Activated T-helper 17 cell treated with anti-CD3 and anti-CD28 coated beads, Interleukin-2, amount 50 U/mL, for 72 hours (primary cell): ENCODE measurements around the gene COPS2. TPM values are rescaled to one million over a fixed set of nuclear protein-coding genes. Genes with fewer than 3 reads are reported as not detected.
"Not testable (repeated sequence)": the region's sequence is repeated elsewhere in the genome, so short reads cannot be mapped to it uniquely, and the experiment has no call there.

Experiments
- ATAC-seq: fragments of 150-1000 bp; cut with Tn5 transposase; replicated peaks from 2 replicates; pipeline ENCODE4 v1.10.0; 2021; ENCODE audit warnings: mild to moderate bottlenecking, moderate library complexity
- H3K27ac Mint-ChIP-seq: one replicate; pipeline ENCODE4 v1.8.0; 2022; ENCODE audit warnings: mixed read lengths
- H3K27me3 Mint-ChIP-seq: one replicate; pipeline ENCODE4 v1.8.0; 2022; ENCODE audit warnings: mixed read lengths
- H3K36me3 Mint-ChIP-seq: one replicate; pipeline ENCODE4 v1.8.0; 2022; ENCODE audit warnings: low read depth, mild to moderate bottlenecking, mixed read lengths
- H3K4me1 Mint-ChIP-seq: one replicate; pipeline ENCODE4 v1.8.0; 2022; ENCODE audit warnings: mixed read lengths
- H3K4me3 Mint-ChIP-seq: one replicate; pipeline ENCODE4 v1.8.0; 2022; ENCODE audit warnings: mild to moderate bottlenecking, mixed read lengths
- H3K9me3 Mint-ChIP-seq: one replicate; pipeline ENCODE4 v1.8.0; 2022; ENCODE audit warnings: mixed read lengths
- total RNA-seq, 2 donors: library from RNA; stranded (reverse); gene quantifications; one replicate each; pipeline ENCODE4 v1.2.3, GENCODE V29; 2022

The COPS2 gene
- 10 to 100 TPM; 66.1 to 86.2 TPM for total RNA-seq

- ATAC-seq = peak; percentile 97
- peaks cover 40% of the 10 kb centered on the region for H3K36me3 Mint-ChIP-seq
- no peaks in the 10 kb centered on the region for H3K9me3 Mint-ChIP-seq
- H3K27me3 Mint-ChIP-seq = no peaks in the 10 kb centered on the region
- peak within 1 kb of the TSS; percentile 99 for H3K4me3 Mint-ChIP-seq
- H3K27ac Mint-ChIP-seq = peak within 1 kb of the TSS; percentile 100
- H3K4me1 Mint-ChIP-seq = peaks cover 12% of the 10 kb centered on the region
Observed at GRCh38 chr15:49155110-49155833, at the start of gene COPS2. COPS2 (minus strand) TSS chr15:49155599; CDS start chr15:49155578, 21 bp downstream.

- Mint-ChIP-seq H3K4me1 (no peaks in the 10 kb centered on the region), H3K27ac (no peak overlapping the region), H3K9me3 (peaks cover 3% of the 10 kb centered on the region), H3K4me3 (no peak overlapping the region), H3K27me3 (no peaks in the 10 kb centered on the region), H3K36me3 (peaks cover 48% of the 10 kb centered on the region)
- ATAC-seq = no peak
Observed at GRCh38 chr15:49200347-49200746, 44.9 kb upstream of the COPS2 start.

DNA sequence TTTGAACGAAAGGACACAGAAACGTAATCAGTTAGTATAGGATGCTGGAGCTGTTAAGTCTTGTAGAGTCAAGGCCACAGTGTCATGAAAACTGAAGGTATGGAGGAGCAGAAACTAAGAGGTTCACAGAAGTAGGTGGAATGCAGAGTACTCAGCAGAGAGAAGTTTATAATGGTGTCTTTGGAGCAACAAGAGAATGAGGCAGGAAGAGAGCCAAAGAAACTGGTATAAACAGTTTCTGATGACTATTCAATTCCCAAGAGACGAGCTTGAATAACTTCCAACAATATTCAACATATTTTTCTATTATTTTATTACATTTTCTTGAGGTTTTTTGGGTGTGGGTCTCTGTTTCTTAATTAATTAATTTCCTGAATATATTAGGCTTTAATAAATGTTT, 44.3 kb upstream of the COPS2 start:
- Mint-ChIP-seq H3K27ac (no peak overlapping the region), H3K4me3 (no peak overlapping the region), H3K9me3 (peaks cover under 1% of the 10 kb centered on the region), H3K4me1 (no peaks in the 10 kb centered on the region), H3K27me3 (no peaks in the 10 kb centered on the region), H3K36me3 (peaks cover 42% of the 10 kb centered on the region)
- ATAC-seq = no peak

- Mint-ChIP-seq H3K36me3 (peaks cover 13% of the 10 kb centered on the region), H3K4me1 (peaks cover 3% of the 10 kb centered on the region), H3K9me3 (no peaks in the 10 kb centered on the region), H3K27me3 (no peaks in the 10 kb centered on the region), H3K4me3 (no peak overlapping the region), H3K27ac (no peak overlapping the region)
- no peak for ATAC-seq
Observed at GRCh38 chr15:49196856-49197255, 41.5 kb upstream of the COPS2 start.

DNA sequence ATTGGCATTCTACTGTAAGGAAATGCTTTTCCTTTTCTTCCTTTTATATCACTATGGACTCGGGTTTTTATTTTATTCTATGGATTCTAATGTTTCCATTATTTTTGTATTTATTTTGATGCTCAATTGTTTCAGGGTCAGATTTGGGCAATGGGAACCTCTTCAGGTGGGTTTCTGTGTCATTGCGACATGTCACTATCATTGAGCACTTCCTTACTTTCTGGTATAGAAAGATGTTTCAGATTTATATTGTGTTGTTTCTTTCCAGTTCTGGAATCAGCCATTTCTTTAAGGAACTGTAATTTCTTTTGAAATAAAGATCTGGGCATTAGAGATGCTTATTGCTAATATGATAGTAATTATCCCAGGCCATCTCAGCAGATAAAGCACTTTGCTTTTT, 36.5 kb upstream of the COPS2 start:
- Mint-ChIP-seq H3K4me1 (peaks cover 21% of the 10 kb centered on the region), H3K27ac (no peak overlapping the region), H3K27me3 (no peaks in the 10 kb centered on the region), H3K9me3 (peaks cover 3% of the 10 kb centered on the region), H3K4me3 (no peak overlapping the region), H3K36me3 (no peaks in the 10 kb centered on the region)
- ATAC-seq = no peak

DNA sequence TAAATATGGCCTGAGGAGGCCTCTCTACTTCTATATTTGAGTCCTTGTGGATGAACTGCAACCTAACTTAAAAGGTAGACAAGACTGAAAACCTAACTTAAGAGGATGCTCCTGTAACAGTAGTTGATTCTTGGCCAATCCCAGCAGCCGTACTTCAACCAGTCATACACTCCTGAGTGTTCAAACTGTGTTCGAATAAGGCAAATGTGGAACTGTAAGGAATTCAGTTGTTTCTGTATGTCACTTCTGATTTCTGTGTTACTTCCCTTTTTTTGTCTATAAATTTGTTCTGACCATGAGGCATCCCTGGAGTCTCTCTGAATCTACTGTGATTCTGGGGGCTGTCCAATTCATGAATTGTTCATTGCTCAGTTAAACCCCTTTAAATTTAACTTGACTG, 35.2 kb upstream of the COPS2 start:
- H3K27me3 Mint-ChIP-seq = no peaks in the 10 kb centered on the region
- H3K4me3 Mint-ChIP-seq = no peak overlapping the region
- no peaks in the 10 kb centered on the region for H3K36me3 Mint-ChIP-seq
- no peak for ATAC-seq
- H3K4me1 Mint-ChIP-seq = peaks cover 26% of the 10 kb centered on the region
- H3K27ac Mint-ChIP-seq = no peak overlapping the region
- peaks cover 3% of the 10 kb centered on the region for H3K9me3 Mint-ChIP-seq

- peaks cover 3% of the 10 kb centered on the region for H3K9me3 Mint-ChIP-seq
Observed at GRCh38 chr15:49189631-49190030, 34.2 kb upstream of the COPS2 start.

DNA sequence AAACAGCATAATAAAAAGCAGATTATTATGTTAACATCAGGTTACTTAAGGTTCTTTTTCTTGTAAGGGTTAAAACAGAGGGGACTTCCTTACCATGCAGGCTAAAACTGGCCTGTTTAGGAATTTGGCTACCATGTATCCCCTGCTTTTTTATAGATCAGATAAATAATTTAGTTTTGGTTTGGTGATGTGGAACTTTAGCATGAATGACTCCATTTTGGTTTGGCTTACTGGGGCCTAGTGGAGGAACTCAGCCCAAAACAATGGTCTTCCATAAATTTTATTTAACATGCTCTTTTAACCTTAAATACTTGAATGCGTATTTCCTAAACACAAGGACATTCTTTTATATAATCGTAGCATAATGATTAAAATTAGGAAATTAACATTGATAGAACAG, 33.5 kb upstream of the COPS2 start:
- Mint-ChIP-seq H3K27me3 (no peaks in the 10 kb centered on the region), H3K4me1 (peaks cover 40% of the 10 kb centered on the region), H3K27ac (no peak overlapping the region), H3K4me3 (no peak overlapping the region), H3K36me3 (no peaks in the 10 kb centered on the region), H3K9me3 (peaks cover 3% of the 10 kb centered on the region)
- no peak for ATAC-seq

More at GRCh38 chr15:49189631-49190030, 34.2 kb upstream of the COPS2 start:
- no peak overlapping the region for H3K4me3 Mint-ChIP-seq
- H3K4me1 Mint-ChIP-seq = peaks cover 35% of the 10 kb centered on the region
- no peak for ATAC-seq
- no peak overlapping the region for H3K27ac Mint-ChIP-seq
- H3K36me3 Mint-ChIP-seq = no peaks in the 10 kb centered on the region
- no peaks in the 10 kb centered on the region for H3K27me3 Mint-ChIP-seq

- peaks cover 6% of the 10 kb centered on the region for H3K36me3 Mint-ChIP-seq
- no peaks in the 10 kb centered on the region for H3K27me3 Mint-ChIP-seq
- peaks cover 3% of the 10 kb centered on the region for H3K9me3 Mint-ChIP-seq
- H3K4me3 Mint-ChIP-seq = no peak overlapping the region
- ATAC-seq = no peak
- H3K27ac Mint-ChIP-seq = no peak overlapping the region
- peaks cover 40% of the 10 kb centered on the region for H3K4me1 Mint-ChIP-seq
Observed at GRCh38 chr15:49187549-49188245, 32.3 kb upstream of the COPS2 start.

GRCh38 chr15:49185473-49185872, 30.1 kb upstream of the COPS2 start:
- peak; percentile 87 for ATAC-seq
- H3K4me1 Mint-ChIP-seq = peaks cover 31% of the 10 kb centered on the region
- peak overlapping the region; percentile 29 for H3K4me3 Mint-ChIP-seq
- H3K9me3 Mint-ChIP-seq = peaks cover 3% of the 10 kb centered on the region
- peak overlapping the region; percentile 65 for H3K27ac Mint-ChIP-seq
- peaks cover 14% of the 10 kb centered on the region for H3K36me3 Mint-ChIP-seq
- no peaks in the 10 kb centered on the region for H3K27me3 Mint-ChIP-seq

DNA sequence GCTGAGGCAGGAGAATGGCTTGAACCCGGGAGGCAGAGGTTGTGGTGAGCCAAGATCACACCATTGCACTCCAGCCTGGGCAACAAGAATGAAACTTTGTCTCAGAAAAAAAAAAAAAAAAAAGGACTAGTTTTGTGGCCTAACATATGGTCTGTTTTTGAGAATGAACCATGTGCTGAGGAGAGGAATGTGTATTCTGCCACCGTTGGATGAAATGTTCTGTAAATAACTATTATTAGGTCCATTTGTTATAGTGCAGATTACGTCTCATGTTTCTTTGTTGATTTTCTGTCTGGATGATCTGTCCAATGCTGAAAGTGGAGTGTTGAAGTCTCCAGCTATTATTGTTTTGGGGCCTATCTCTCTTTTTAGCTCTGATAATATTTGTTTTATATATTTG, 28.3 kb upstream of the COPS2 start:
- Mint-ChIP-seq H3K4me1 (peaks cover 31% of the 10 kb centered on the region), H3K36me3 (peaks cover 14% of the 10 kb centered on the region)
- not testable (repeated sequence) for H3K27me3 Mint-ChIP-seq

GRCh38 chr15:49182128-49182527, 26.7 kb upstream of the COPS2 start:
- Mint-ChIP-seq H3K9me3 (no peaks in the 10 kb centered on the region), H3K27me3 (no peaks in the 10 kb centered on the region)

More for the DNA sequence above, 28.3 kb upstream of the COPS2 start:
- not testable (repeated sequence) for H3K9me3 Mint-ChIP-seq, H3K27ac Mint-ChIP-seq, H3K4me3 Mint-ChIP-seq, ATAC-seq

DNA sequence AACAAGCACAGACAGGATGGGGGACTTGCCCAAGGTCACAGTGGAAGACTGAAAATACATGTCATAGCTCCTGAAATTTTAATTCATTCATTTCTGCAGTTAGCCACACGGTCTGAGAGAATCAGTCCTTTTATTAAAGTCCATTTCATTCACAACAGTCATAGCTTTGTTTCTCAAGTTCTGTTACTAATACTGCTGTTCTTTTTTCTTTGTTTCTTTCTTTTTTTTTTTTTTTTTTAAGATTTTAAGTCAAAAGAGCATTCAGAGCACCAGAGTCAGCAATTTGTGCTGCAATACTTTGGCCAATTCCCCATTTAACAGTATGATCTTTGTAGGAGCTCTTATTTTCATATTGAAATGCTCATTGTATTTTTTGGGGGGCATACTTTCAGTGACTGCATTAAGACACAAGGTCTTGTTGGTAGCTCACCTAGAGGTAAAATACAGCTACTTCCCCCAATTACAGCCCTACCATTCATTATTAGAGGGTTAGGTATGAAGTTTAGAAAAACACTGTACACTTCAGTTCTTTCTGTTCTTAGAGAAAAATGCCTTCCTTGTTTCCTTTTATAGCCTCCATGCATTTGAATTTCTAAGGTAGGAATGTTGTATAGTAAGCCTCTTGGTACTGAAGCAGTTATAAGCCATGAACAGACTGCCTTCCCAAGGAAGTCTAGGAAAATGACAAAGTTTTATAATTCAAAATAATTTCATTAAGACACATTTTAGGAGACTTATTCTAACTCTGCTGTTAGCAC, 24.2 kb upstream of the COPS2 start:
- Mint-ChIP-seq H3K36me3 (peaks cover 14% of the 10 kb centered on the region), H3K4me3 (no peak overlapping the region), H3K4me1 (peaks cover 5% of the 10 kb centered on the region), H3K9me3 (no peaks in the 10 kb centered on the region), H3K27ac (no peak overlapping the region), H3K27me3 (no peaks in the 10 kb centered on the region)
- no peak for ATAC-seq

More at GRCh38 chr15:49182128-49182527, 26.7 kb upstream of the COPS2 start:
- peaks cover 14% of the 10 kb centered on the region for H3K36me3 Mint-ChIP-seq
- H3K4me1 Mint-ChIP-seq = peaks cover 19% of the 10 kb centered on the region
- H3K27ac Mint-ChIP-seq = no peak overlapping the region
- no peak overlapping the region for H3K4me3 Mint-ChIP-seq
- ATAC-seq = no peak

- Mint-ChIP-seq H3K27me3 (no peaks in the 10 kb centered on the region), H3K4me1 (no peaks in the 10 kb centered on the region), H3K4me3 (no peak overlapping the region), H3K9me3 (no peaks in the 10 kb centered on the region), H3K27ac (no peak overlapping the region), H3K36me3 (peaks cover 14% of the 10 kb centered on the region)
- ATAC-seq = no peak
Observed at GRCh38 chr15:49178497-49178896, 23.1 kb upstream of the COPS2 start.
